SJSA1 (cell line): Measurements from ENCODE around the gene SERP2. TPM values are rescaled to one million over a fixed set of nuclear protein-coding genes. Genes with fewer than 3 reads are reported as not detected.

Source experiments
- DNase-seq, 2 experiments: peaks; one replicate each; pipeline ENCODE4 v3.0.0-alpha.2; 2015 to 2020; ENCODE audit warnings: low spot score in 2 of 2, low read depth in 1 of 2
- H3K27ac ChIP-seq: fragments of 250-450 bp; sonication (Bioruptor Pico); 2 replicates; pipeline ENCODE4 v1.5.1; 2020; ENCODE audit warnings: mild to moderate bottlenecking, moderate library complexity
- H3K27me3 ChIP-seq: fragments of 250-450 bp; sonication (Bioruptor Pico); replicated peaks from 2 replicates; pipeline ENCODE4 v1.5.1; 2020; ENCODE audit warnings: mild to moderate bottlenecking, moderate library complexity
- H3K36me3 ChIP-seq: fragments of 250-450 bp; sonication (Bioruptor Pico); 2 replicates; pipeline ENCODE4 v1.5.1; 2020; ENCODE audit warnings: mild to moderate bottlenecking
- H3K4me1 ChIP-seq: fragments of 250-450 bp; sonication (Bioruptor Pico); replicated peaks from 2 replicates; pipeline ENCODE4 v1.6.1; 2021; ENCODE audit warnings: mild to moderate bottlenecking
- H3K4me3 ChIP-seq: fragments of 250-450 bp; sonication (Bioruptor Pico); 2 replicates; pipeline ENCODE4 v1.5.1; 2020; ENCODE audit warnings: mild to moderate bottlenecking
- H3K9me3 ChIP-seq: fragments of 250-450 bp; sonication (Bioruptor Pico); replicated peaks from 2 replicates; pipeline ENCODE4 v1.5.1; 2020; ENCODE audit warnings: mild to moderate bottlenecking
- total RNA-seq: library from RNA; depleted of rRNA; stranded (reverse); fragments of >200 nt; shearing (Covaris generic); gene quantifications from 2 replicates; pipeline ENCODE4 v1.2.3, GENCODE V29; 2014

SERP2 gene
- total RNA-seq, 1 experiment from 2014 or later: not detected

DNA sequence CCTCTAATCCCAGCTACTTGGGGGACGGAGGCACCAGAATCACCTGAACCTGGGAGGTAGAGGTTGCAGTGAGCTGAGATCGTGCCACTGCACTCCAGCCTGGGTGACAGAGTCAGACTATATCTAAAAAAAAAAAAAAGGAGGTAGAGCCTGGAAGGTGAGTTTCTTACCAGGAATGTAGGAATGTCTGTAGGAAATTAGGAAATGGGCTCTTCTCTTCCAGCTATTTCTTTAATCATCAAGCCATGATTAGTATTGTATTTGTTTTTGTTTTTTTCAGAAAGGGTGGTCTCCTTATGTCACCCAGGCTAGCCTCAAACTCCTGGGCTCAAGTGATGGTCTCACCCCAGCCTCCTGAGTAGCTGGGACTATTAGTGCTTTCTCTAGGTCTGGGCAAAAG lies 26.3 kb upstream of the SERP2 start:
- no peaks in the 10 kb centered on the region for H3K36me3 ChIP-seq
- no peaks in the 10 kb centered on the region for H3K27me3 ChIP-seq
- H3K9me3 ChIP-seq: no peaks in the 10 kb centered on the region
- peaks cover 3% of the 10 kb centered on the region for H3K4me1 ChIP-seq
- no peak for DNase-seq
- H3K27ac ChIP-seq: no peak overlapping the region
- H3K4me3 ChIP-seq: no peak overlapping the region

DNA sequence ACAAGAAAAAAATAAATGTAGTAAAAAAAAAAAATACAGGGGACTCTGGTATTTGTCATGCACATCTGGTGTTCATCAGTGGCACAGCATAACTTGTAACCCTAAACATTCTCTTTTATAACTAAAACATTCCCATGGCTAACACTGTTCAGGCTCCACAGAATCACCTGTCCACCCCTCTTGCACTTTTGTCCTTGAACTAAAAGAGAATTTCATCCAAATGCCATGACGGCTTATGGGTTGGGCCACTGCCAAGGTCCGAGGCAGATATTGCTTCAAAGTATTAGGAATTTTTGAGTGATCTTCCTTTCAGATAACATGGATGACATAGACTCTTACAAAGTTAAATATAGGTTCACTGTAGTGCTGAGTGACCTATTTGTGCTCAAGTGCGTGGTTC lies 25.7 kb upstream of the SERP2 start:
- DNase-seq: no peak
- H3K4me3 ChIP-seq: no peak overlapping the region
- no peaks in the 10 kb centered on the region for H3K36me3 ChIP-seq
- H3K27ac ChIP-seq: no peak overlapping the region
- no peaks in the 10 kb centered on the region for H3K27me3 ChIP-seq
- no peaks in the 10 kb centered on the region for H3K9me3 ChIP-seq
- peaks cover 10% of the 10 kb centered on the region for H3K4me1 ChIP-seq

DNA sequence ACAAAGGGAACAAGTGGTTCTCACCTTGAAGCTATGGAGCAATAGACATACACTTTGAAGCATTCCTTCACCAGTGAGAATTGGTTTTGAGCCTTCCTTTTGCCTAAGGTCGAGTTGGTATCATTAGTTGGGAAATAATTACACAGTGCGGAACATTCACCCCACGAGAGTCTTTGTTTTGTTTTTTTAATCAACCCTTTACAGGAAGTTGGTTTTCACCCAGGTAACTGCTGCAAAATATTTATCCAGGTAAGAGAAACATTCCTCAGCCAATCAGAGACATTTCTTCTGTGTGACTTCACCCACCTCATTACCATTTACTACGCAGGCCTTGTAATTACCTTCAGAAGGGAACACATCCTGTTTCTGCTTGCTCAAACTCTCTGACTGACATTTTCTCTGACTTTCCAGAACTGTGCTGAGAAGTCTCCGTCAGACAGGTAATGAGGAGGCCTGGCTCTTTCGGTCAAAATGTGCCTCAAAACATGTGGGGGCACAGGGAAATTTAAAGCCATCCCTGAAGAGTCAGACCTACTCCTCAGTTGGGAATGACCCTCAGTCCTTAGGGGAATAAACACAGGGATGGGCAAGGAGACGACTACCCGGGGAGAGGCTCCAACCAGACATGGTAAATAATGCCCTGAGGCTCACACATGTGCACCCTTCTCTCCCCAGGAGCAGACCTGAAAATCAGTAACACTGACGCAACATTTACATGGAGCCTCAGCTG lies 22.7 kb upstream of the SERP2 start:
- Histone ChIP-seq H3K27ac (no peak overlapping the region), H3K36me3 (no peaks in the 10 kb centered on the region), H3K27me3 (no peaks in the 10 kb centered on the region), H3K4me3 (no peak overlapping the region), H3K9me3 (no peaks in the 10 kb centered on the region), H3K4me1 (peaks cover 15% of the 10 kb centered on the region)
- no peak for DNase-seq

DNA sequence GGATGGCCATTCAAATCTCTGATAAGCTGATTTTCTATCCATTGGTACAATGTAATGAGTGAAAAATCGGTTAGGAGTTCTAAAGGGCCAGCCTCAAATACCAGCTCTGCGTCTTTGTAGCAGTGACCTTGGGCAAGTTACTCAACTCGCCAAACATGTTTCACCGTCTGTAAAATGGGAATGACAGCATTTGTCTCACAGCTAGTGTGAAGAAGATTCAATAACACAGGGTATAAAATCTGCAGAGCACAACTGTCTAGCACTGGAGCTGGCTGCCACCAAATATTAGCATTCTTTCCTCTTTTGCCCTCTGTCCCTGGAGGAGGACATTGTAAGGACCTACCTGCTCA lies 22.1 kb upstream of the SERP2 start:
- Histone ChIP-seq H3K4me1 (peaks cover 15% of the 10 kb centered on the region), H3K27ac (no peak overlapping the region), H3K27me3 (no peaks in the 10 kb centered on the region), H3K36me3 (no peaks in the 10 kb centered on the region), H3K9me3 (no peaks in the 10 kb centered on the region), H3K4me3 (no peak overlapping the region)
- DNase-seq: no peak

DNA sequence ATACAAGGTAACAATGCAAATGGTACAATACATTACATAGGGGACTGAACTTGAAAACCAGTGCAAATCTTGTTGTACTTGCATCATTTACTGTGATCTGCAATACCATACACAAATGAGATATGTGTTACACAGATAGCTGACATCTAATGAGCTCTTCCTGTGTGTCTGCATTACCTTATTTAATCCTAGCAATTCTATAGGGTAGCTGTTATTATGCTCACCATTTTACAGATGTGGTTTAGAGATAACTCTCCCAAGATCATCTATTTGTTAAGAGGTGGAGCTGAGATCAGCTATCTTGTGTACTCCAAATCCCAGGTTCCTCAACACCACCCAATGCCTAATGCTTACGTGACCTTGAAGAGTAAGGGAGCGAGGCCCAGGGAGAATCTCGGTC lies 21.4 kb upstream of the SERP2 start:
- no peaks in the 10 kb centered on the region for H3K9me3 ChIP-seq
- DNase-seq: no peak
- no peaks in the 10 kb centered on the region for H3K27me3 ChIP-seq
- H3K4me1 ChIP-seq: peaks cover 15% of the 10 kb centered on the region
- no peak overlapping the region for H3K4me3 ChIP-seq
- no peak overlapping the region; the same call in 1 of the 2 replicates for H3K27ac ChIP-seq
- H3K36me3 ChIP-seq: no peaks in the 10 kb centered on the region

DNA sequence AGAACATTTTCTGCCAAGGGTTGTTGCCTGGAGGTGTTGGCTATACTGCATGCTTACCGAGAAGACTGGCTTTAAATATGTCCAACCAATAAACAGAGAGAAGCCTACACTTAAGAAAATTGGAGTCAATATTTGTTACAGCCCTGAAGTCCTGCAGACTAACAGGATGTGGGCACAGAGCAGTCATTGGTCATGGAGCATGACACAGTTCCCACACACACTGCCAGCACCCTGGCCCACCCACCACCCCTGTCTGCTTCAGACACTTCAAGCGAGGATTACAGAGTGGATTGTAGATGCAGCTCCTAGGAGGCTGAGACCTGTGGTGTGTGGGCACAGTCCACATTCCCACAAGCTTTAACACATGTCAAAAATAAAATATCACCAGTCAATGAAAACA lies 21.0 kb upstream of the SERP2 start:
- H3K4me1 ChIP-seq: peaks cover 15% of the 10 kb centered on the region
- no peak overlapping the region for H3K4me3 ChIP-seq
- no peaks in the 10 kb centered on the region for H3K9me3 ChIP-seq
- peak overlapping the region; percentile 18; the same call in 1 of the 2 replicates for H3K27ac ChIP-seq
- no peaks in the 10 kb centered on the region for H3K27me3 ChIP-seq
- DNase-seq: peak; percentile 33 to 66
- H3K36me3 ChIP-seq: no peaks in the 10 kb centered on the region

DNA sequence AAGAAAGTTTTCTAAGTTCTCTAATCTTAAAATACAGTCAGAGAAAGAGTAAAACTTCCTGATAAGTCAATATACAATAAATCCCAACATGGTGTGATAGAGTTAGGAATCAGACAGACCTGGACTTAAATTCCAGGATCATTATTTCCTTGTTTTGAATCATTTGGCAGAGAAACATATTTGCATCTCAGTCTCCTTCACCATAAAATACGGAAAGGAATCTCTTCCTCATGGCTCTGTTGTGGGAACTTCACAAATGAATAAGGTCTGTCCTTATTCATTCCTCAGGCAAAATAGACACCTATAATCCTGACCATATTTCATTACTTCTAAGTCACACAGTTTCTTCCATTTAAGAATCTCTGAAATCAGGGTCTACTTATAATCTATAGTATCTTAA lies 19.3 kb upstream of the SERP2 start:
- no peak for DNase-seq
- Histone ChIP-seq H3K4me1 (peaks cover 16% of the 10 kb centered on the region), H3K27ac (no peak overlapping the region), H3K27me3 (no peaks in the 10 kb centered on the region), H3K36me3 (no peaks in the 10 kb centered on the region), H3K9me3 (no peaks in the 10 kb centered on the region), H3K4me3 (no peak overlapping the region)

DNA sequence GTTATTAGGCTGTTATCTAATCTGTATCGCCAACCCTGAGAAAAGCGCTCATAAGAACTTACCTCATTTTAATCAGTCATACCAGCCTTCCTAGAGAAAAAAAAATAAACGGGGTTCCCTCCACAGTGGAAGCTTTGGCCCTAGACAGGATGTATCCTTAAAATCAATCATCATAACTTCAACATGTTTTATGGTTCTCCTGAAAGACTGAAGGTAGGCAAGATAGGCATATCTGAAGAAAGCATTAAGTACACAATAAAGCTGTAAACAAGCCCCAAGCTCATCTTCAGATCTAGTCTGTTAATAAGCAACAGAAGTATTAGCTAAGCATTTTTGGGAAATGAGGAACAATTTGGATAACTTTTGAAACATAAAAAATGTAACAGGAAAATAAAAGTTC lies 18.7 kb upstream of the SERP2 start:
- Histone ChIP-seq H3K4me1 (peaks cover 21% of the 10 kb centered on the region), H3K9me3 (no peaks in the 10 kb centered on the region), H3K27ac (no peak overlapping the region), H3K36me3 (no peaks in the 10 kb centered on the region), H3K27me3 (no peaks in the 10 kb centered on the region), H3K4me3 (no peak overlapping the region)
- DNase-seq: no peak

DNA sequence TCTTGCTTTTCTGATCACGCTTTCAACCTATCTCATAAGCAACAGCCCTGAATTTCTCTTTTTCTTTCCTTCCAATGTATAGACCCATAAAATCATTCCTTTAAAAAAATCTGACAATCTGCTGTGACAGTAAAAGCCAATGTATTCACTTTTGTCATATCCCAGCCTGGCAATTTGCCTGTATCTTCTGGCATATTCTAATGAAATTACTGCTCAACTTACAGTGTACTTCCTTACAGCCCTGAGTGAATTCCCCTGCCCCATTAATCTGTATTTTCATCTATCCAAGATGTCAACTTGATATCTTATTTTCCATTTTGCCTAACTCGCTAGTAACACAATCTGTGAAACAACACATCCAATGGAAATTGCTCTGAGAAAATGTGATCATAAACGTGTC lies 18.0 kb upstream of the SERP2 start:
- H3K4me1 ChIP-seq: peaks cover 29% of the 10 kb centered on the region
- no peaks in the 10 kb centered on the region for H3K9me3 ChIP-seq
- no peak for DNase-seq
- H3K27me3 ChIP-seq: no peaks in the 10 kb centered on the region
- no peak overlapping the region for H3K27ac ChIP-seq
- H3K4me3 ChIP-seq: no peak overlapping the region
- no peaks in the 10 kb centered on the region for H3K36me3 ChIP-seq

DNA sequence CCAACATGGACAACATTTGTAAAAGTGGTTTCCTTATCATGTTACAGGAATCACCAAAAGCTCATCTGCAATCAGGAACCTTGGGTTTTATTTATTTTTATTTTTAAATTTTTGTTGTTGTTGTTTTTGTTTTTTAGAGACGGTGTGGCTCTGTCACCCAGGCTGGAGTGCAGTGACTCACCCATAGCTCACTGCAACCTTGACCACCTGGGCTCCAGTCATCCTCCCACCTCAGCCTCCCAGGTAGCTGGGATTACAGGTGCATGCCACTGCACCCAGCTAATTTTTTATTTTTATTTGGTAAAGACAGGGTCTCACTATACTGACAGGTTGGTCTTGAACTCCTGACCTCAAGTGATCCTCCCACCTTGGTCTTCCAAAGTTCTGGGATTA lies 13.6 kb upstream of the SERP2 start:
- no peaks in the 10 kb centered on the region for H3K36me3 ChIP-seq
- no peak overlapping the region; the same call in 1 of the 2 replicates for H3K27ac ChIP-seq
- H3K9me3 ChIP-seq: no peaks in the 10 kb centered on the region
- DNase-seq: no peak
- no peaks in the 10 kb centered on the region for H3K27me3 ChIP-seq
- no peak overlapping the region for H3K4me3 ChIP-seq
- H3K4me1 ChIP-seq: peaks cover 57% of the 10 kb centered on the region

DNA sequence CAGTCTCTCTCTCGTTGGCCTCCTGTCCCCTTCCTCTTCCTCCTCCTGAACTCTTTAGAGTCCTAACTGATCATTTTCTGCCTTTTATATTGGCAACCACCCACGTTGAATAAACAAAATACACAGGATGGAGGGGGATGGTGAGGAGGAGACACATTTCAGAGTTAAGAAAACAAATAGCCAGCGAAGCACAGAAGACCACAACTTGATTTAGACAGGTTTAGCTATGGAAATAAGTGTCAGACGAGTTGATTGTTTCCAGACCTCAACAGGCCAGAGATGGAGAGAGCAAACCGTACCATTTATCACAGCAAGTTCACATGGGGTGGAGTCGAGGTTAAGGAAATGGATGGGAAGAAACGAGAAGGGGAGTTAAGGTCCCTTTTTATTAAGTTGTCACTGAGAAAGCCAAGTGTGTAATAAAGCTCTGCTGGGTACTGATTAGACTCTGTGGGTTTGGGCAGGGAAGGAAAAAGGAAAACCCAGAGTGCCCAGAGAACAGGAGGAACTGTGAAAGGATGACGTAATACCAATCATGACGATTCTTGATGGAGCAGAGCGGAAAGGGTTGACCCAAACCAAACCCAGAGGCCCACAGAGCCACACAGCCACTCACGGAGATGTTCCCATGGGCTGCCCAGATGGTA lies 11.1 kb upstream of the SERP2 start:
- H3K4me3 ChIP-seq: no peak overlapping the region
- DNase-seq: peak; percentile 59 to 89
- peak overlapping the region; percentile 70 for H3K27ac ChIP-seq
- no peaks in the 10 kb centered on the region for H3K36me3 ChIP-seq
- H3K27me3 ChIP-seq: no peaks in the 10 kb centered on the region
- peaks cover 66% of the 10 kb centered on the region for H3K4me1 ChIP-seq
- no peaks in the 10 kb centered on the region for H3K9me3 ChIP-seq

DNA sequence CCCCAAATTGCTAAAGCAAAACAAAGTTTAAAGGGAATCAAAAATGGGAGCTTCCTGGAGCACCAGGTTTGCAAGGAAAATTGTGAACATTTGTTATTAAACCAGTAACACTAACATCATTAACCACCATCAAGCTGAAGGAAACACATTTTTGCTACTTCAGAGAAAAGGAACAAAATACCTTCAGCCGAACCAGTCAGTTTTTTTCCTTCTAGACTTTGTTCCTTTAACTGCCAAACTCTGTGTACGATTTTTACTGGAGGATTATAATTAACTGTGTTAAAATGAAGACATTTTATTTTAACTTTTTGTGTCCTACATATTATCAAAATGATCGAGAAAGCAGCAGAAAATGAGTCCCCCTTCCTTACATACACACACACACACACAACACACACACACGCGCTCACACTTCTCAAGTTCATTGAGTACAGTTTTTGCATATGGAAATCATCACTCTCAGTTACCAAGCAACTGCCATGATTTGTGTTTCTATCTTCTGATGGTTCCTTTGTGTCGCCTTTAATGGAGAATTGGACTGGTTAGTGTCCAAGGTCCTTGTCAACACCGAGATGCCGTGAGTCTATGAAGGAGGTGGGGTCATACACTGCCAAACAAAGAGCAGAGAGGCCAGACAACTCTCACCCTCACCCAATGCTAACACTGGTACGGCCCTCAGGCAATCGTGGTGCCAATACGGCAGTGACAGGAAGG lies 9.8 kb upstream of the SERP2 start:
- no peaks in the 10 kb centered on the region for H3K36me3 ChIP-seq
- no peaks in the 10 kb centered on the region for H3K27me3 ChIP-seq
- H3K9me3 ChIP-seq: no peaks in the 10 kb centered on the region
- peaks cover 77% of the 10 kb centered on the region for H3K4me1 ChIP-seq
- H3K4me3 ChIP-seq: no peak overlapping the region
- DNase-seq: no peak
- H3K27ac ChIP-seq: peak overlapping the region; percentile 53

DNA sequence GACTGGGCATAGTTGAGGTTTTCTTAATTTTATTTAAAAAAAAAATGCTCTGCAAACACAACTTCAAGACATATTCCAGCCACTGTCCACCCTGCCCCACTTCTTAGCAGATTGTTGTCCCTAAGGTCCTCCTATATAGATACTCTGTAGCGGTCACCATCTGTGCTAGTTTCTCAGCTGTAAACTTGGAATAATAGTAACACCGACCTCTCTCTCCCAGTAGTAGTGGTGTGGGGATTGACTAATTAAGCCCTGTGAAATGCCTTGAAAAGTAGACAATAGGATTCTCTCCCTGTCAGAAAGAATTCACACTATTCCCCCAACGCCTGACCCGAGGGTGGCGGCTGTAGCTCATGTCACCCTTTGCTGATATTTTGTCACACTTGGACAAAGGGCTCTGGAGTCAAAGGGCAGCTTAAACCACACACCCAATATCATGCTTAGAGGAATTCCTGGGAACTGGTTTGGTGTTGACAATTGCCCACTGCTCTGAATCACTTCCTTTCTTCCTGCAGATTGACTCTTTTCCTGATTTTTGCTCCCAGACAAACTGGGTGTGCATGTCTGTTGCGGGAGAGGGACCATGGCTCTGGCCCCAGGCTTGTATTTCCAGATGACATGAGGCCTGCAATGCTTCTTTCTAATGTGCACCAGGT lies 9.2 kb upstream of the SERP2 start:
- peak overlapping the region; percentile 53 for H3K27ac ChIP-seq
- no peak overlapping the region for H3K4me3 ChIP-seq
- peaks cover 82% of the 10 kb centered on the region for H3K4me1 ChIP-seq
- peak; percentile 53 to 75 for DNase-seq
- H3K9me3 ChIP-seq: no peaks in the 10 kb centered on the region
- no peaks in the 10 kb centered on the region for H3K27me3 ChIP-seq
- H3K36me3 ChIP-seq: no peaks in the 10 kb centered on the region

DNA sequence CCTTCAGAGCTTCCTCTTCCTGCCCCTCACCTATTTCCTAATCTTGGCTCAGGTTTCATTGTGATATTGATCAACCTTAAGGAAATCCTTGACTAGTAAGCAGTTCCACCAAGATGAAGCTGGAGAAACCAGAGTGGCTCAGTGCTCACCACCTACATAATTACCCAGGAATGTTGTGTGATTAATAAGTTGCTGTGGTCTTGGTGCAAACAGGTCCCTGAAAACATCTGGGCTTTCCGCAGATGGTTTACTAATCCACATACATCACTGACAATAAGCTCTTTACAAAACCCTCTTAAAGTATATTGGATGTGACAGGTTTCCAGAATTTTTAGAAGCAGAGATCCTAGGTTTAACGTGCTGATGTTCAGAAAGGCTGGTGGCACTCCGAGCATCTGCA lies 8.6 kb upstream of the SERP2 start:
- DNase-seq: no peak
- H3K4me1 ChIP-seq: peaks cover 82% of the 10 kb centered on the region

More for the DNA sequence above, 8.6 kb upstream of the SERP2 start:
- H3K27me3 ChIP-seq: no peaks in the 10 kb centered on the region
- H3K4me3 ChIP-seq: no peak overlapping the region
- no peaks in the 10 kb centered on the region for H3K9me3 ChIP-seq
- no peaks in the 10 kb centered on the region for H3K36me3 ChIP-seq
- peak overlapping the region; percentile 22 for H3K27ac ChIP-seq
